ENCODE data around the gene TMEM141. TPM values are rescaled to one million over a fixed set of nuclear protein-coding genes. Genes with fewer than 3 reads are reported as not detected.
"Not testable (repeated sequence)": the region's sequence is repeated elsewhere in the genome, so short reads cannot be mapped to it uniquely, and the experiment has no call there.

Gene TMEM141
- polyA plus RNA-seq, 1 donor (not counting 4 experiments of a cell fraction or from before 2014, with no cell fraction given): 85.5 TPM

GRCh38 chr9:136842380-136842948, 51.3 kb downstream of the TMEM141 start, which contains the start of gene AJM1:
AJM1 (plus strand) TSS chr9:136842478; CDS start chr9:136844415, 1,937 bp downstream.
- H3K27me3 ChIP-seq (ENCODE audit: control insufficient read depth, extremely low read depth, insufficient read depth, low read length): peaks cover 35% of the 10 kb centered on the region
- H3K4me1 ChIP-seq (ENCODE audit: control insufficient read depth, extremely low read depth, insufficient read depth, low read length); H3K79me2 ChIP-seq (ENCODE audit: control insufficient read depth, insufficient read depth, low read length); DNase-seq (ENCODE audit: low read depth, low spot score); H3K27ac ChIP-seq (ENCODE audit: control insufficient read depth, insufficient read depth, low read length); H4K20me1 ChIP-seq (ENCODE audit: control insufficient read depth, extremely low read depth, insufficient read depth, low read length); FAIRE-seq; H2AFZ ChIP-seq (ENCODE audit: control insufficient read depth, low read length); H3K9me1 ChIP-seq (ENCODE audit: control insufficient read depth, extremely low read depth, insufficient read depth, low read length); H3K9me3 ChIP-seq (ENCODE audit: control insufficient read depth, low read depth, low read length); H3K9ac ChIP-seq (ENCODE audit: control insufficient read depth, extremely low read depth, insufficient read depth, low read length); H3K4me3 ChIP-seq (ENCODE audit: control insufficient read depth in 2 of 3, extremely low read depth in 1 of 3, insufficient read depth in 2 of 3, low read depth in 1 of 3, low read length in 3 of 3); H3K36me3 ChIP-seq (ENCODE audit: control insufficient read depth in 2 of 2, extremely low read depth in 1 of 2, insufficient read depth in 2 of 2, low read length in 2 of 2); dilution Hi-C loops (cut with MboI; ENCODE audit: extremely low pct_ligation_motif_present, low sequenced_read_pairs): not testable (repeated sequence)
- peak within 1 kb of the TSS; percentile 70 for H3K4me2 ChIP-seq (ENCODE audit: control insufficient read depth, extremely low read depth, insufficient read depth, low read depth, low read length)
- peak; percentile 71 to 92 (median 73) for TF ChIP-seq CTCF (optimal IDR thresholded peaks at IDR 0.05 in 1 of 3, IDR thresholded peaks at IDR 0.05 in 1 of 3, conservative IDR thresholded peaks at IDR 0.05 in 1 of 3; ENCODE audit: extremely low read depth in 1 of 3, insufficient read depth in 2 of 3, low read length in 3 of 3)

Small RNA genes lying within 50 kb of the gene (small RNA-seq; reads per million reads assigned to genes)
- 0 reads per million in 3 experiments for gene AL355987.2 (ENCODE audit: insufficient read length in 3 of 3, low read depth in 3 of 3, low replicate concordance in 1 of 3)
- gene ATP6V1G1P3 (ENCODE audit: insufficient read length in 3 of 3, low read depth in 3 of 3, low replicate concordance in 1 of 3): 0 reads per million in 3 experiments
- gene MIR4292 (ENCODE audit: insufficient read length in 3 of 3, low read depth in 3 of 3, low replicate concordance in 1 of 3): 0 reads per million in 3 experiments
- 0 reads per million in 3 experiments for gene MIR6722 (ENCODE audit: insufficient read length in 3 of 3, low read depth in 3 of 3, low replicate concordance in 1 of 3)

Other genes starting within 250 kb of the TMEM141 start
- gene NOTCH1, start 245.3 kb upstream of the TMEM141 start, polyA plus RNA-seq: 6.1 to 10.6 TPM (median 9.2 TPM) in 3 replicates
- 4.2 to 10.5 TPM (median 6.2 TPM) in 3 replicates for gene EGFL7, start 128.4 kb upstream of the TMEM141 start, polyA plus RNA-seq
- gene AGPAT2, start 103.9 kb upstream of the TMEM141 start, polyA plus RNA-seq: 26.5 to 35.5 TPM (median 34.7 TPM) in 3 replicates
- gene DIPK1B, start 78.8 kb upstream of the TMEM141 start, polyA plus RNA-seq: 0.03 to 0.26 TPM in 2 of 3 replicates, not detected in the other
- not detected in 3 replicates for gene LCN10, start 48.4 kb upstream of the TMEM141 start, polyA plus RNA-seq
- not detected in 3 replicates for gene LCN6, start 42.8 kb upstream of the TMEM141 start, polyA plus RNA-seq
- not detected in 3 replicates for gene LCN8, start 33.1 kb upstream of the TMEM141 start, polyA plus RNA-seq
- gene LCN15, start 26.8 kb upstream of the TMEM141 start, polyA plus RNA-seq: not detected in 3 replicates
- 0.03 to 0.08 TPM (median 0.06 TPM) in 3 replicates for gene CCDC183, start 5.0 kb downstream of the TMEM141 start, polyA plus RNA-seq
- gene RABL6, start 16.6 kb downstream of the TMEM141 start, polyA plus RNA-seq: 46.3 to 51.1 TPM (median 51.0 TPM) in 3 replicates
- 0.10 to 0.21 TPM (median 0.12 TPM) in 3 replicates for gene AJM1, start 51.1 kb downstream of the TMEM141 start, polyA plus RNA-seq
- gene PHPT1, start 58.1 kb downstream of the TMEM141 start, polyA plus RNA-seq: 68.8 to 113 TPM (median 97.9 TPM) in 3 replicates
- 0.49 to 0.82 TPM (median 0.62 TPM) in 3 replicates for gene MAMDC4, start 61.0 kb downstream of the TMEM141 start, polyA plus RNA-seq
- 329 to 354 TPM (median 343 TPM) in 3 replicates for gene EDF1, start 75.0 kb downstream of the TMEM141 start, polyA plus RNA-seq
- gene TRAF2, start 95.2 kb downstream of the TMEM141 start, polyA plus RNA-seq: 9.9 to 12.9 TPM (median 10.6 TPM) in 3 replicates
- gene FBXW5, start 153.4 kb downstream of the TMEM141 start, polyA plus RNA-seq: 23.0 to 47.2 TPM (median 34.5 TPM) in 3 replicates
- 0.24 to 0.72 TPM (median 0.32 TPM) in 3 replicates for gene C8G, start 153.9 kb downstream of the TMEM141 start, polyA plus RNA-seq
- gene LCN12, start 160.9 kb downstream of the TMEM141 start, polyA plus RNA-seq: 0.22 TPM in 1 of 3 replicates, not detected in the others
- not detected in 3 replicates for gene PTGDS, start 186.2 kb downstream of the TMEM141 start, polyA plus RNA-seq
- not detected in 3 replicates for gene LCNL1, start 191.6 kb downstream of the TMEM141 start, polyA plus RNA-seq
- 11.2 to 14.6 TPM (median 13.6 TPM) in 3 replicates for gene PAXX, start 201.1 kb downstream of the TMEM141 start, polyA plus RNA-seq
- gene CLIC3, start 205.2 kb downstream of the TMEM141 start, polyA plus RNA-seq: 5.5 to 36.0 TPM (median 9.4 TPM) in 3 replicates
- gene ABCA2, start 236.9 kb downstream of the TMEM141 start, polyA plus RNA-seq: 1.3 to 4.2 TPM (median 1.4 TPM) in 3 replicates
- not detected in 3 replicates for gene FUT7, start 240.7 kb downstream of the TMEM141 start, polyA plus RNA-seq